ENCODE measurements around the gene RASA3. TPM values are rescaled to one million over a fixed set of nuclear protein-coding genes. Genes with fewer than 3 reads are reported as not detected.
A peak's percentile ranks its signal among the peaks of the same experiment; 100 is the strongest.

The RASA3 gene
- total RNA-seq, 2 donors from 2014 or later = 6.3 to 12.0 TPM

DNA sequence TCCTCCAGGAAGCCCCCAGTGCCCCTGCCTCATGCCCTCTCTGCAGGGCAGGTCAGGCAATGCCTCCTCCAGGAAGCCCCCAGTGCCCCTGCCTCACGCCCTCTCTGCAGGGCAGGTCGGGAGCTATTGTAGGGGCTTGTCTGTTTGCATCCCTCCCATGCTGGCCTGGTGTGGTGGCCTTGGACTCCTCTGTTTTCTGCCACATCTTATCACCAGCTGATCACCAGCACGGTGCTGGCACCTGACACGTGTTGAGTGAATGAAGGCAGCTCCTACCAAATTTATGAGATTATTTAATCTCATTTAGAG, 107.1 kb downstream of the RASA3 start:
- DNase-seq = no peak
- peaks cover 5% of the 10 kb centered on the region for H3K27me3 Mint-ChIP-seq (ENCODE audit: insufficient read depth)
- no peaks in the 10 kb centered on the region for H3K27me3 ChIP-seq (ENCODE audit: control insufficient read depth, insufficient read depth, low read length, poor library complexity, severe bottlenecking)
- H3K4me1 ChIP-seq (ENCODE audit: control insufficient read depth, insufficient read depth, low read length) = peaks cover 10% of the 10 kb centered on the region
- H3K4me1 Mint-ChIP-seq = peaks cover 8% of the 10 kb centered on the region
- WGBS, 2 experiments (ENCODE audit: insufficient coverage in 1 of 2, insufficient read length in 1 of 2) = 93% methylated on average over 4 of the region's 4 CpGs; no CpG with 5 or more reads in 1 of the 2 experiments
- H3K9me3 Mint-ChIP-seq = no peaks in the 10 kb centered on the region
- H3K9me3 ChIP-seq (ENCODE audit: control insufficient read depth, low read length) = no peaks in the 10 kb centered on the region
- H3K27ac Mint-ChIP-seq = peak overlapping the region; percentile 72
- H3K36me3 ChIP-seq (ENCODE audit: control insufficient read depth, insufficient read depth, low read length) = no peaks in the 10 kb centered on the region
- no peak overlapping the region for H3K4me3 Mint-ChIP-seq
- TF ChIP-seq CTCF (conservative IDR thresholded peaks at IDR 0.05) = no peak
- peaks cover 10% of the 10 kb centered on the region for H3K36me3 Mint-ChIP-seq (ENCODE audit: low read depth)
- H3K27ac ChIP-seq (ENCODE audit: low read depth, low read length) = peak overlapping the region; percentile 55
- H3K9ac ChIP-seq (ENCODE audit: extremely low read depth, low read length, poor library complexity, severe bottlenecking) = no peak overlapping the region
- H3K4me3 ChIP-seq (ENCODE audit: low read length) = no peak overlapping the region

DNA sequence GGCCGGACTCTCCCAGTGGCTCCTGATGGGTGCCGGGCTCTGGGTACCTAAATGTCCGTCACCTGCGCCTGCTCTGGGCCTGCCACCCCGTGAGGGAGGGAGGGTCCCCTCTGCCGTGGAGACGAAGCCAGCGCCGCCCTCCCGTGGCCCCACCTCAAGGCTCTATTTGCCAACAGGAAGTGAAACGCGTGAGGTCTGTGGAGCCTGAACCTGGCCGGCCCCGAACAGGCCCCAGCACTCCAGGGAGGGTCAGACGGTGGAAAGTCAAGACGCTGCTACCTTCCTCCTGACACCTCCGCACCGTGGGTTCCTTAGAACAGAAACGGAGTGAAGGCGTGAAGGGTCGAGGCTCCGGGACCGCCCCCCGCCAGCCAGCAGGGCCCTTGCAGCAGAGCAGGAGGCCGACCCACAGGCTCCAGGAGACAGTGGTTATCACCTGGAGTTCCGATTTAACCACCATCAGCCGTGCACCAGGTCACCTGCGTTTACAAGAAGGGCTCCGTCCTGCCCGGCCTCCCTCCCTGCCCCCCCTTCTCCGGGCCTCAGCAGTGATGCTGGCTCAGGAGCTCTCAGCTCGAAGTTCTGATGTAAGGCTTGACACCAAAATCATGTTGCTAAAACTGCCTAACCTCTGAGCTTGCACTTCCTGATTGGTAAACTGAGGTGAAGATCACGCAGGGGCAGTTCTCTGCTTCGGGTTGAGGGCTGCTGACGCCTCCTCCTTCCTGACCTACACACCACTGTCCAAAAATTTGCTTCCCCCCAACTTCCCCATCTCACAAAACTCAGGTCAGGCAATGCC, 107.6 kb downstream of the RASA3 start:
- H3K9me3 ChIP-seq (ENCODE audit: control insufficient read depth, low read length) = no peaks in the 10 kb centered on the region
- TF ChIP-seq CTCF (conservative IDR thresholded peaks at IDR 0.05) = no peak
- peaks cover 10% of the 10 kb centered on the region for H3K4me1 ChIP-seq (ENCODE audit: control insufficient read depth, insufficient read depth, low read length)
- no peak overlapping the region for H3K9ac ChIP-seq (ENCODE audit: extremely low read depth, low read length, poor library complexity, severe bottlenecking)
- H3K27ac Mint-ChIP-seq = no peak overlapping the region
- no peaks in the 10 kb centered on the region for H3K27me3 ChIP-seq (ENCODE audit: control insufficient read depth, insufficient read depth, low read length, poor library complexity, severe bottlenecking)
- no peak overlapping the region for H3K27ac ChIP-seq (ENCODE audit: low read depth, low read length)
- H3K9me3 Mint-ChIP-seq = no peaks in the 10 kb centered on the region
- H3K36me3 Mint-ChIP-seq (ENCODE audit: low read depth) = peaks cover 12% of the 10 kb centered on the region
- 94% methylated on average over 32 to 35 of the region's 35 CpGs for WGBS, 2 experiments (ENCODE audit: insufficient coverage in 1 of 2, insufficient read length in 1 of 2)
- H3K4me1 Mint-ChIP-seq = peaks cover 8% of the 10 kb centered on the region
- H3K4me3 Mint-ChIP-seq = no peak overlapping the region
- no peak for DNase-seq
- no peak overlapping the region for H3K4me3 ChIP-seq (ENCODE audit: low read length)
- H3K36me3 ChIP-seq (ENCODE audit: control insufficient read depth, insufficient read depth, low read length) = no peaks in the 10 kb centered on the region
- peaks cover 5% of the 10 kb centered on the region for H3K27me3 Mint-ChIP-seq (ENCODE audit: insufficient read depth)

DNA sequence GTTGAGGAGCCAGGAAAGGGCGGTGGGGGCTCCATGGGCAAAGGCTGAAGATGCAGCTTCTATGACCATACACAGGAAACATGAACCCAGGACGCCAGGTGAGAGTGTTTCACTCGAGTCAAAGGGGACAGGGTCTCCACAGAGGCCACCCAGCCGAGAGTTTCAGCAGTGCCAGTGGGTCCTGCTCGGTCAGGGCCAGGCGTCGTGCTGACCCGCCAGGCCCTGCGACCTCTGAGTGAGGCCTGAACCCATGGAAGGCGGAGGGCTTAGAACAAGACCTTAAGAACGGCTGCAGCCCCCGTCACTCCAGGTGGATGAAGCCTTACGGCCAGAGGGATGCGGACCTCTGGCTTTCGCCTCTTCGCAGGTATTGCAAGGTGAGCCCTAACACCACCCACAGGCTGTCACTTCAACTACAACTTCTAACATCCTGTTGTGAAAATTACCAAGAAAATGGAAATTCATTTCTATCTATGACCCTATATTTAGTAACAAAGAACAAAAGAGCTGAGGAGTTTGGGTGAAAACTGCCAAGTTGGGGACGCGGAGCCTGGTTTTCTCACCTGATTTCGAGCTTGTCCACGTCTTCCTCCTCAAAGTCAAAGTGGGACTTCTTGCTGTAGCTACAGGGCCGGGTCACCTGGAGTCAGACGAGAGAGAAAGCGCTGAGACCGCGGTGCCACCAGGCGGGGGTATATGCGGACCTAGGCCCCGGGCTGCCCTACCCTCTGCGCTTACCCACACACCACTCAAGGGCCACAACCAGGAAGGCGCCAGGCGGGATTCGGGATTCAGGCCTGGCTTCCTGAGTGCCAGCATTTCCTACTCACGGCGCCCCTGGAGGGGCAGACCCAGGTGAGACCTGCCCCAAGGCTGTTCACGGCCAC, 108.5 kb downstream of the RASA3 start:
- H3K9ac ChIP-seq (ENCODE audit: extremely low read depth, low read length, poor library complexity, severe bottlenecking) = no peak overlapping the region
- DNase-seq = no peak
- peak; percentile 57 for TF ChIP-seq CTCF (conservative IDR thresholded peaks at IDR 0.05)
- H3K27me3 Mint-ChIP-seq (ENCODE audit: insufficient read depth) = peaks cover 2% of the 10 kb centered on the region
- peaks cover 8% of the 10 kb centered on the region for H3K4me1 Mint-ChIP-seq
- H3K9me3 ChIP-seq (ENCODE audit: control insufficient read depth, low read length) = no peaks in the 10 kb centered on the region
- WGBS, 2 experiments (ENCODE audit: insufficient coverage in 1 of 2, insufficient read length in 1 of 2) = 95 to 96% methylated on average over 29 to 35 of the region's 35 CpGs
- H3K4me3 ChIP-seq (ENCODE audit: low read length) = no peak overlapping the region
- peaks cover 14% of the 10 kb centered on the region for H3K36me3 Mint-ChIP-seq (ENCODE audit: low read depth)
- no peaks in the 10 kb centered on the region for H3K9me3 Mint-ChIP-seq
- H3K4me1 ChIP-seq (ENCODE audit: control insufficient read depth, insufficient read depth, low read length) = peaks cover 10% of the 10 kb centered on the region
- no peak overlapping the region for H3K4me3 Mint-ChIP-seq
- no peaks in the 10 kb centered on the region for H3K27me3 ChIP-seq (ENCODE audit: control insufficient read depth, insufficient read depth, low read length, poor library complexity, severe bottlenecking)
- H3K27ac Mint-ChIP-seq = no peak overlapping the region
- H3K27ac ChIP-seq (ENCODE audit: low read depth, low read length) = no peak overlapping the region
- no peaks in the 10 kb centered on the region for H3K36me3 ChIP-seq (ENCODE audit: control insufficient read depth, insufficient read depth, low read length)
